ENCODE results near the gene SACM1L. TPM values are rescaled to one million over a fixed set of nuclear protein-coding genes. Genes with fewer than 3 reads are reported as not detected.

SACM1L gene
- polyA plus RNA-seq, 1 experiment, result 35.5 TPM

DNA sequence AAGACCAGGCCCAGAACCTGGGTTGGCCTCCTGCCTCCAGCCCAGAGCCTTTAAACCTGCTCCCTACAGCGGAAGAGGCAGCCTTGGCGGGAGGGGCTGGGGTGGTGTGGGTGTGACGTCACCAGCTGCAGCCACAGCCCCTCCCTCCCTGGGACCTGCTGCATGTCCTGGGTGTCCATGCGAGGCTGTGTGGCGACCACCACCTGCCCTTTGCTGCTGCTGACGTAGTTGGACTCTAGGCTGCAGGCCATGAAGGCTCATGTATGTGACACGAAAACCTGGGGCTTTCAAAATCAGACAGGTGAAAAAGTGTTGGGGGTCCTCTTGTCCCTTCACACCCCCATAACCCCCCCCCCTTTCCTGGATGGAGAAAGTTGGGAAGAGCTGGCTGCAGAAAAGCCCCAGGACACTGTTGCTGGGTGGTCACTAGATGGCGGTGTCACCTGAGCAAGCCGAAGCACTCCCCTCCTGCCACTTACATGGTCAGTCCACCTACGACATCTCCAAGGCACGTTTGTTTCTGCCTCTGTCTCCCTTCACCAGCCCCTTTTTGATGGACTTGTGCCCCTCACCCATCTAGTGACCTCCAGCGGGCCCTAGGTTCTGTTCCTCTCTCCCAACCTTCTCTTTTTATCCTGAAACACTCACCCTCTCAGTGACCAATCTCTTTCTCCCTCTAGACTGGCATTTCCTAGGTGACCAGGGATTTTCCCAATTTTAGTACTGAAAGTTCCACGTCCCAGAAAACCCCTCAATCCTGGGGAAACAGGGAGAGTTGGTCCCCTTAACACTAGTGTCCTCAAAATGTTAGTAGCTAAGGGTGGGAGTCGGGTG, 71.9 kb downstream of the SACM1L start:
- ChIA-PET POLR2A (no interaction called here), CTCF (interaction anchor here (0.6 to 5.8 kb wide), 21 partner anchors 10 to 592 kb away, joined by 3 to 60 read pairs (median 4); no protein-coding TSS in a partner anchor)
- TF ChIP-seq, protein P1, sequence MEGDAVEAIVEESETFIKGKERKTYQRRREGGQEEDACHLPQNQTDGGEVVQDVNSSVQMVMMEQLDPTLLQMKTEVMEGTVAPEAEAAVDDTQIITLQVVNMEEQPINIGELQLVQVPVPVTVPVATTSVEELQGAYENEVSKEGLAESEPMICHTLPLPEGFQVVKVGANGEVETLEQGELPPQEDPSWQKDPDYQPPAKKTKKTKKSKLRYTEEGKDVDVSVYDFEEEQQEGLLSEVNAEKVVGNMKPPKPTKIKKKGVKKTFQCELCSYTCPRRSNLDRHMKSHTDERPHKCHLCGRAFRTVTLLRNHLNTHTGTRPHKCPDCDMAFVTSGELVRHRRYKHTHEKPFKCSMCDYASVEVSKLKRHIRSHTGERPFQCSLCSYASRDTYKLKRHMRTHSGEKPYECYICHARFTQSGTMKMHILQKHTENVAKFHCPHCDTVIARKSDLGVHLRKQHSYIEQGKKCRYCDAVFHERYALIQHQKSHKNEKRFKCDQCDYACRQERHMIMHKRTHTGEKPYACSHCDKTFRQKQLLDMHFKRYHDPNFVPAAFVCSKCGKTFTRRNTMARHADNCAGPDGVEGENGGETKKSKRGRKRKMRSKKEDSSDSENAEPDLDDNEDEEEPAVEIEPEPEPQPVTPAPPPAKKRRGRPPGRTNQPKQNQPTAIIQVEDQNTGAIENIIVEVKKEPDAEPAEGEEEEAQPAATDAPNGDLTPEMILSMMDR (IDR thresholded peaks at IDR 0.05; ENCODE audit: low read depth, low read length), result peak; percentile 89
- H3K27me3 ChIP-seq (ENCODE audit: control insufficient read depth, insufficient read depth, low read length), result peaks cover 18% of the 10 kb centered on the region
- DNase-seq (ENCODE audit: low read depth, low spot score), result peak; percentile 55
- no peak overlapping the region for H3K4me3 ChIP-seq (ENCODE audit: low read depth, low read length)
- no peaks in the 10 kb centered on the region for H3K9me3 ChIP-seq (ENCODE audit: control insufficient read depth, insufficient read depth, low read length)
- no peak overlapping the region for H3K27ac ChIP-seq (ENCODE audit: low read depth, low read length)

DNA sequence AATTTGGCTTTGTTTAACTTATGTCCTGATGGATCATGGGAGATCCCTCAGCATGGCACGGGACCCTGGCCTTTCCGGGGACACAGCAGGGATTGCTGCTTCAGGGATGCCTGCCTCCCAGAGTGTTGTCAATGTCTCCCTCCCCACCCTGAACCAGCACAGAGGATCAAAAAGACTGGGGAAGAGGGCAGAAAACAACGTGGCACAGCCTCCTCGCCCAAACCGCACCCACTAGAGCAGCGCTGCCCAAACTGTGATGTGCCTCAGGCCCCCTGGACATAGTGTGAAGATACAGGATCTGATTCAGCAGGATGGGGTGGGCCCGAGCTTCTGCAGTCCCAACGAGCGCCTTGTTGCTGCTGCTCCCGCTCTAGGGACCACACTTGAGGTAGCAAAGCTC, 72.6 kb downstream of the SACM1L start:
- POLR2A ChIA-PET, result no interaction called here
- CTCF ChIA-PET, result interaction anchor here (0.6 to 5.8 kb wide), 13 partner anchors 10 to 320 kb away, joined by 3 to 60 read pairs (median 4); no protein-coding TSS in a partner anchor
- peak overlapping the region; percentile 11 for H3K27ac ChIP-seq (ENCODE audit: low read depth, low read length)
- DNase-seq (ENCODE audit: low read depth, low spot score), result no peak
- no peaks in the 10 kb centered on the region for H3K9me3 ChIP-seq (ENCODE audit: control insufficient read depth, insufficient read depth, low read length)
- TF ChIP-seq, protein P1 (IDR thresholded peaks at IDR 0.05; ENCODE audit: low read depth, low read length), result no peak
- peaks cover 23% of the 10 kb centered on the region for H3K27me3 ChIP-seq (ENCODE audit: control insufficient read depth, insufficient read depth, low read length)
- H3K4me3 ChIP-seq (ENCODE audit: low read depth, low read length), result no peak overlapping the region

DNA sequence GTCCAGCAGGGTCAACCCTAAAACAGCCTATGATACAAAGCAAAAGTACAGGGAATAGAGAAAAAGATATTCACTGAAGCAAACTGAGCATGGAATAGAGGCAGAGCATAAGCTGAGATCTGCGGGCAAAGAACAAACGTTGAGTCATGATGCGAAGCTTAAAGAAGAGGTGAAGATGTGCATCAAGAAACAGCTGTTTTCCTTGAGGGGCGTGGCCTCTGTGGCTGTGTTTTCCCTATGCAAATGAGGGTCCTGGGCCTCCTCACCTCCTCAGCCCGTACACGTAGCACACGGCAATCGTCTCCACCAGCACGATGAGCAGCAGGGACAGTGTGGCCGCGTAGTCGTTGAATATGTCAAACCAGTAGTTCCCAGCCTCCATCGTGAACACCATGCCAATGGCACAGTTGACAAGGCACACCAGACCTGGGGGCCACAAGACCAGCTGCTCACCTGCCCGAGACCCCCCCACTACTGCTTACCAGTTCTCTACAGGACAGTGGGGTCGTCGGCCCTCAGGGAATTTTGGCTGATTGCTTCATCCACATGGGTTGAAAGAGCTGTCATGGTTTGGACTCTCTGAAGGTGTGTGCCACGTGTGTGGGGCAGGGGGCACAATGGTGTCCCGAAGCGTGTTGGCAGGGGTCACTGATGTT, 73.6 kb downstream of the SACM1L start:
- H3K27ac ChIP-seq (ENCODE audit: low read depth, low read length), result no peak overlapping the region
- ChIA-PET POLR2A (no interaction called here), CTCF (interaction anchor here (1.0 to 5.8 kb wide), 4 partner anchors 9 to 317 kb away, joined by 3 to 60 read pairs (median 9); no protein-coding TSS in a partner anchor)
- H3K4me3 ChIP-seq (ENCODE audit: low read depth, low read length), result no peak overlapping the region
- H3K9me3 ChIP-seq (ENCODE audit: control insufficient read depth, insufficient read depth, low read length), result no peaks in the 10 kb centered on the region
- H3K27me3 ChIP-seq (ENCODE audit: control insufficient read depth, insufficient read depth, low read length), result peaks cover 23% of the 10 kb centered on the region
- DNase-seq (ENCODE audit: low read depth, low spot score), result no peak
- TF ChIP-seq, protein P1 (IDR thresholded peaks at IDR 0.05; ENCODE audit: low read depth, low read length), result no peak

DNA sequence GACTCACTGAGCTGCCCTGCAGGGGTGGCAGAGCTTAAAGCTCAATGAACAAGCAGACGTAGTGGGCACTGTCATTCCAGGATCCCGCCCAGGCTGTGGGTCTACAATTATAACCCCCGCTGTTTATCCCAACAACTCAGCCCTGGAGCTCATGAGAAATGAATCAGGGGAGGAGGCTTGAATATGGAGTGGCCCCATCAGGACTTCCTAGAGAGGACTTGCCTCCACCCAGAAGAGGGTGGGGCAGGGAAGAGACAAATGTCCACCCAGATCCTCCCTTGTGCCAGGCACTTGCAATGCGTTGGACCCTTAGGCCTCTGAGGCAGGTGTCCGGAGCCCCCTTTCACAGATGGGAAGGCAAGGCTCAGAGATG, 74.1 kb downstream of the SACM1L start:
- H3K9me3 ChIP-seq (ENCODE audit: control insufficient read depth, insufficient read depth, low read length), result no peaks in the 10 kb centered on the region
- CTCF ChIA-PET, result interaction anchor here (1.9 to 5.8 kb wide), 3 partner anchors 166 to 316 kb away, joined by 7 to 60 read pairs (median 11); no protein-coding TSS in a partner anchor
- no peak for DNase-seq (ENCODE audit: low read depth, low spot score)
- no peak overlapping the region for H3K4me3 ChIP-seq (ENCODE audit: low read depth, low read length)
- POLR2A ChIA-PET, result no interaction called here
- peaks cover 24% of the 10 kb centered on the region for H3K27me3 ChIP-seq (ENCODE audit: control insufficient read depth, insufficient read depth, low read length)
- H3K27ac ChIP-seq (ENCODE audit: low read depth, low read length), result no peak overlapping the region
- TF ChIP-seq, protein P1 (IDR thresholded peaks at IDR 0.05; ENCODE audit: low read depth, low read length), result no peak

Measured in AG04450 (cell line).